ENCODE data around the gene MGAT3. TPM values are rescaled to one million over a fixed set of nuclear protein-coding genes. Genes with fewer than 3 reads are reported as not detected.

Gene MGAT3
- total RNA-seq, 1 experiment from 2014 or later: 5.0 TPM

DNA sequence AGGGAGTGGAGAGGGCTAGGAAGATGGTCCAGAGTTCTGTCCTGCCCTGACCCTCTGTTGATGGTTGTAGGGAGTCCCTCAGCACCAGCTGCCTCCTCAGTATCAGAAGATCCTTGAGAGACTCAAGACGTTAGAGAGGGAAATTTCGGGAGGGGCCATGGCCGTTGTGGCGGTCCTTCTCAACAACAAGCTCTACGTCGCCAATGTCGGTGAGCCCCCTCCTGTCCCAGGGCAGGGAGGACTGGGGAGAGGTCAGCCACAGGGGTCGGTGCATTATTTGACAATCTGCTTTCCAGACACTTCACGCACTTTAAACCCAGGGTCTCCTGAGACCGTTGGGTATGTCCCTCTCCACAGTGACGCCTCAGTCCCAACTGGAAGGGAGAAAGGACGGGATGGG, 39.2 kb upstream of the MGAT3 start:
- no peaks in the 10 kb centered on the region for H3K79me1 ChIP-seq (ENCODE audit: insufficient read depth, low read depth, low read length, poor library complexity, severe bottlenecking)
- Mint-ChIP-seq H3K27me3 (ENCODE audit: low read depth) (no peaks in the 10 kb centered on the region; the same call in 1 of the 2 replicates), H3K27ac (no peak overlapping the region), H3K36me3 (ENCODE audit: insufficient read depth in 1 of 3, low read depth in 3 of 3) (peaks cover 15 to 62% (median 43%) of the 10 kb centered on the region in 3 experiments), H3K4me1 (peaks cover 0 to 3% of the 10 kb centered on the region in 2 experiments; a peak in 1 of 4 replicates), H3K4me3 (no peak overlapping the region), H3K9me3 (no peaks in the 10 kb centered on the region)
- H3K14ac ChIP-seq (ENCODE audit: insufficient read depth, low read length): no peak overlapping the region
- no peaks in the 10 kb centered on the region for H3K9me3 ChIP-seq (ENCODE audit: control insufficient read depth, low read depth, low read length)
- H3K4ac ChIP-seq (ENCODE audit: low read depth, low read length): no peak overlapping the region
- H3T11ph ChIP-seq (ENCODE audit: low read length): no peak overlapping the region
- H2BK15ac ChIP-seq (ENCODE audit: low read depth, low read length): no peak overlapping the region
- H2BK120ac ChIP-seq (ENCODE audit: low read depth, low read length, poor library complexity, severe bottlenecking): no peak overlapping the region
- H3K23ac ChIP-seq (ENCODE audit: insufficient read length, low read depth, low read length): no peak overlapping the region
- H3K79me2 ChIP-seq (ENCODE audit: insufficient read depth, low read length): no peaks in the 10 kb centered on the region
- no peaks in the 10 kb centered on the region for H3K23me2 ChIP-seq (ENCODE audit: insufficient read length, low read depth, low read length, poor library complexity, severe bottlenecking)
- H4K91ac ChIP-seq (ENCODE audit: insufficient read length, low read depth, low read length): no peak overlapping the region
- H3K4me2 ChIP-seq (ENCODE audit: insufficient read depth, insufficient read length, low read length): no peak overlapping the region
- no peaks in the 10 kb centered on the region for H3K4me1 ChIP-seq (ENCODE audit: insufficient read depth, low read length)
- no peak overlapping the region for H2AK5ac ChIP-seq (ENCODE audit: insufficient read length, low read length)
- no peak overlapping the region for H4K8ac ChIP-seq (replicated peaks; ENCODE audit: insufficient read length, low read depth, low read length)
- no peak overlapping the region for H3K9ac ChIP-seq (ENCODE audit: extremely low read depth, insufficient read length, low read length)
- no peak for DNase-seq
- H3K27ac ChIP-seq (ENCODE audit: insufficient read length, low read depth, low read length): no peak overlapping the region
- no peak overlapping the region for H4K5ac ChIP-seq (ENCODE audit: insufficient read length, low read depth, low read length)
- H2BK20ac ChIP-seq (ENCODE audit: low read depth, low read length, poor library complexity, severe bottlenecking): no peak overlapping the region
- no peak overlapping the region for H2BK5ac ChIP-seq (ENCODE audit: insufficient read length, low read length)
- H2BK12ac ChIP-seq (ENCODE audit: insufficient read length, low read depth, low read length): no peak overlapping the region
- H3K56ac ChIP-seq (ENCODE audit: insufficient read length, low read depth, low read length): no peak overlapping the region
- no peak overlapping the region for H2AFZ ChIP-seq (ENCODE audit: low read length)
- TF ChIP-seq, protein P1, sequence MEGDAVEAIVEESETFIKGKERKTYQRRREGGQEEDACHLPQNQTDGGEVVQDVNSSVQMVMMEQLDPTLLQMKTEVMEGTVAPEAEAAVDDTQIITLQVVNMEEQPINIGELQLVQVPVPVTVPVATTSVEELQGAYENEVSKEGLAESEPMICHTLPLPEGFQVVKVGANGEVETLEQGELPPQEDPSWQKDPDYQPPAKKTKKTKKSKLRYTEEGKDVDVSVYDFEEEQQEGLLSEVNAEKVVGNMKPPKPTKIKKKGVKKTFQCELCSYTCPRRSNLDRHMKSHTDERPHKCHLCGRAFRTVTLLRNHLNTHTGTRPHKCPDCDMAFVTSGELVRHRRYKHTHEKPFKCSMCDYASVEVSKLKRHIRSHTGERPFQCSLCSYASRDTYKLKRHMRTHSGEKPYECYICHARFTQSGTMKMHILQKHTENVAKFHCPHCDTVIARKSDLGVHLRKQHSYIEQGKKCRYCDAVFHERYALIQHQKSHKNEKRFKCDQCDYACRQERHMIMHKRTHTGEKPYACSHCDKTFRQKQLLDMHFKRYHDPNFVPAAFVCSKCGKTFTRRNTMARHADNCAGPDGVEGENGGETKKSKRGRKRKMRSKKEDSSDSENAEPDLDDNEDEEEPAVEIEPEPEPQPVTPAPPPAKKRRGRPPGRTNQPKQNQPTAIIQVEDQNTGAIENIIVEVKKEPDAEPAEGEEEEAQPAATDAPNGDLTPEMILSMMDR (conservative IDR thresholded peaks at IDR 0.05): no peak
- H3K18ac ChIP-seq (ENCODE audit: insufficient read length, low read depth, low read length): no peak overlapping the region
- peaks cover 2% of the 10 kb centered on the region for H4K20me1 ChIP-seq (ENCODE audit: control insufficient read depth, insufficient read depth, insufficient read length)
- WGBS (ENCODE audit: extremely low coverage, insufficient read length, low lambda C conversion rate): no CpG with 5 or more reads among the region's 12 CpGs
- H3K27me3 ChIP-seq (ENCODE audit: insufficient read depth, low read length): no peaks in the 10 kb centered on the region

Data from H9 (cell line).